Keratinocyte (primary cell): ENCODE results near the gene TREM2. TPM values are rescaled to one million over a fixed set of nuclear protein-coding genes. Genes with fewer than 3 reads are reported as not detected.

Experiments used
- DNase-seq: peaks from one replicate; pipeline ENCODE4 v3.0.0-alpha.2; 2011; ENCODE audit warnings: low read depth, missing footprints, low spot score
- FAIRE-seq: peaks from 2 replicates; lab custom pipeline; 2011; peaks lifted over from hg19 to GRCh38; lab: Jason Lieb, UNC
- H2AFZ ChIP-seq: 2 replicates; pipeline ENCODE4 v1.6.0; 2012; ENCODE audit warnings: low read length, control low read depth, inconsistent platforms; ENCODE audit not compliant: control insufficient read depth
- H3K27ac ChIP-seq: 2 replicates; pipeline ENCODE4 v1.5.1; 2011; ENCODE audit warnings: low read length; ENCODE audit not compliant: control insufficient read depth, insufficient read depth
- H3K27me3 ChIP-seq: 3 replicates; pipeline ENCODE4 v1.6.0; 2011; ENCODE audit warnings: low read length; ENCODE audit not compliant: control insufficient read depth, insufficient read depth; ENCODE audit errors: extremely low read depth
- H3K36me3 ChIP-seq, 2 experiments: 2 replicates in 1 of 2; 3 replicates in 1 of 2; pipeline ENCODE4 v1.5.1; 2011; ENCODE audit warnings: low read length in 2 of 2, mild to moderate bottlenecking in 1 of 2; ENCODE audit not compliant: control insufficient read depth in 2 of 2, insufficient read depth in 2 of 2; ENCODE audit errors: extremely low read depth in 1 of 2
- H3K4me1 ChIP-seq: 3 replicates; pipeline ENCODE4 v1.5.1; 2011; ENCODE audit warnings: low read length; ENCODE audit not compliant: control insufficient read depth, insufficient read depth; ENCODE audit errors: extremely low read depth
- H3K4me2 ChIP-seq: 3 replicates; pipeline ENCODE4 v1.6.0; 2011; ENCODE audit warnings: low read depth, low read length; ENCODE audit not compliant: control insufficient read depth, insufficient read depth; ENCODE audit errors: extremely low read depth
- H3K4me3 ChIP-seq, 3 experiments: fragments of 200-600 bp in 1 of 3; sonication (generic) in 1 of 3; 2 replicates in 2 of 3; 3 replicates in 1 of 3; pipeline ENCODE4 v1.5.1; 2011 to 2016; ENCODE audit warnings: low read length in 3 of 3, mild to moderate bottlenecking in 3 of 3, control low read depth in 2 of 3, inconsistent platforms in 1 of 3, low read depth in 1 of 3, mixed read lengths in 1 of 3, mixed run types in 1 of 3, moderate library complexity in 1 of 3; ENCODE audit not compliant: control insufficient read depth in 2 of 3, insufficient read depth in 2 of 3; ENCODE audit errors: extremely low read depth in 1 of 3
- H3K79me2 ChIP-seq: 2 replicates; pipeline ENCODE4 v1.6.0; 2012; ENCODE audit warnings: low read length; ENCODE audit not compliant: control insufficient read depth, insufficient read depth
- H3K9ac ChIP-seq: 3 replicates; pipeline ENCODE4 v1.6.0; 2011; ENCODE audit warnings: low read length; ENCODE audit not compliant: control insufficient read depth, insufficient read depth; ENCODE audit errors: extremely low read depth
- H3K9me1 ChIP-seq: 3 replicates; pipeline ENCODE4 v1.6.0; 2011; ENCODE audit warnings: low read length; ENCODE audit not compliant: control insufficient read depth, insufficient read depth; ENCODE audit errors: extremely low read depth
- H3K9me3 ChIP-seq: 2 replicates; pipeline ENCODE4 v1.5.1; 2012; ENCODE audit warnings: low read depth, low read length; ENCODE audit not compliant: control insufficient read depth
- H4K20me1 ChIP-seq: 3 replicates; pipeline ENCODE4 v1.6.0; 2011; ENCODE audit warnings: low read length; ENCODE audit not compliant: control insufficient read depth, insufficient read depth; ENCODE audit errors: extremely low read depth
- CTCF ChIP-seq, 3 experiments: IDR thresholded peaks in 1 of 3; conservative IDR thresholded peaks in 1 of 3; optimal IDR thresholded peaks in 1 of 3; 2 replicates in 2 of 3; 3 replicates in 1 of 3; pipeline versions ENCODE3 to v1.5.1; 2011; ENCODE audit warnings: low read length in 3 of 3, mild to moderate bottlenecking in 3 of 3, moderate library complexity in 2 of 3, control low read depth in 1 of 3, inconsistent platforms in 1 of 3; ENCODE audit not compliant: insufficient read depth in 2 of 3; ENCODE audit errors: extremely low read depth in 1 of 3
- EZH2 ChIP-seq: IDR thresholded peaks from one replicate; pipeline ENCODE4 v1.6.1; 2012; ENCODE audit warnings: inconsistent platforms, mild to moderate bottlenecking, low read length, moderate library complexity
- dilution Hi-C: fragments of 300-500 bp; cut with MboI; formaldehyde crosslinking; loops from one replicate; pipeline ENCODE4 v1.7.0; 2020; ENCODE audit warnings: low sequenced_read_pairs; ENCODE audit not compliant: extremely low pct_ligation_motif_present
- polyA plus RNA-seq, 5 experiments: library from polyadenylated mRNA; depleted of rRNA in 3 of 5; stranded (reverse) in 3 of 5; stranded (forward) in 1 of 5; unstranded in 1 of 5; fragments of >200 nt; gene quantifications; 1 replicate in 1 of 5; 2 replicates in 3 of 5; 3 replicates in 1 of 5; pipeline versions ENCODE4 v1.2.1 to v1.2.3, GENCODE V29; 2011 to 2012; ENCODE audit warnings: missing spikeins in 2 of 5, low read depth in 1 of 5, low replicate concordance in 1 of 5

TREM2 gene
- polyA plus RNA-seq, 1 donor (not counting 4 experiments of a cell fraction or from before 2014, with no cell fraction given) = 4.0 TPM

DNA sequence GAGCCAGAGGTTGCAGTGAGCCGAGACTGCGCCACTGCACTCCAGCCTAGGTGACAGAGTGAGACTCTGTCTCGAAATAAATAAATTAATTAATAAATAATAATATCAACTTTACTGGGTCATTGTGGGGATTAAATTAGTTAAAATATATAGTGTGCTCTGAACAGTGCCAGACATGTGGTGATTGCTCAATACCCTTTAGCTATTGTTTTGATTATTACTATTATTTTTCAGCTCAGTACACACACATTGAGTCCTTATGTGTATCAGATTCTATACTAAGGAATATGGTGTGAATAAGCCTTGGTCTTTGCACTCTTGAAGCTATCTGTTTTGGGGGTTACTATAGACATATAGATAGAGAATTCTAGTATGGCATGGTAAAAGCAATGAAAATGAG is 37.6 kb downstream of the TREM2 start:
- TF ChIP-seq EZH2 (no peak), CTCF (optimal IDR thresholded peaks at IDR 0.05 in 1 of 3, IDR thresholded peaks at IDR 0.05 in 1 of 3, conservative IDR thresholded peaks at IDR 0.05 in 1 of 3; ENCODE audit: extremely low read depth in 1 of 3, insufficient read depth in 2 of 3, low read length in 3 of 3) (no peak)
- Histone ChIP-seq H2AFZ (no peak overlapping the region), H3K27me3 (no peaks in the 10 kb centered on the region), H4K20me1 (no peaks in the 10 kb centered on the region), H3K4me3 (no peak overlapping the region), H3K4me1 (peaks cover 4% of the 10 kb centered on the region), H3K27ac (no peak overlapping the region), H3K4me2 (no peak overlapping the region), H3K9me3 (no peaks in the 10 kb centered on the region), H3K79me2 (no peaks in the 10 kb centered on the region), H3K9ac (no peak overlapping the region), H3K9me1 (no peaks in the 10 kb centered on the region), H3K36me3 (no peaks in the 10 kb centered on the region)
- no peak for DNase-seq
- dilution Hi-C loops = no loop called here
- no peak for FAIRE-seq

GRCh38 chr6:41122918-41123317 is 40.0 kb downstream of the TREM2 start:
- FAIRE-seq = no peak
- H2AFZ ChIP-seq = no peak overlapping the region
- DNase-seq = no peak
- H3K79me2 ChIP-seq = no peaks in the 10 kb centered on the region
- TF ChIP-seq CTCF (optimal IDR thresholded peaks at IDR 0.05 in 1 of 3, IDR thresholded peaks at IDR 0.05 in 1 of 3, conservative IDR thresholded peaks at IDR 0.05 in 1 of 3; ENCODE audit: extremely low read depth in 1 of 3, insufficient read depth in 2 of 3, low read length in 3 of 3) = no peak
- no peak for TF ChIP-seq EZH2
- H3K9ac ChIP-seq = no peak overlapping the region
- peaks cover 21% of the 10 kb centered on the region for H3K4me1 ChIP-seq
- no peaks in the 10 kb centered on the region for H4K20me1 ChIP-seq
- H3K9me3 ChIP-seq = no peaks in the 10 kb centered on the region
- H3K27me3 ChIP-seq = no peaks in the 10 kb centered on the region
- no peaks in the 10 kb centered on the region for H3K9me1 ChIP-seq
- no peak overlapping the region for H3K27ac ChIP-seq
- H3K36me3 ChIP-seq = no peaks in the 10 kb centered on the region
- dilution Hi-C loops = no loop called here
- H3K4me3 ChIP-seq = no peak overlapping the region
- H3K4me2 ChIP-seq = no peak overlapping the region
